ENCODE measurements around the gene CFC1B.
"Not testable (repeated sequence)": the region's sequence is repeated elsewhere in the genome, so short reads cannot be mapped to it uniquely, and the experiment has no call there.

Gene CFC1B

GRCh38 chr2:130574230-130574629, 53.2 kb downstream of the CFC1B start:
- not testable (repeated sequence) for H3K27ac ChIP-seq (ENCODE audit: low read length); H3K27me3 ChIP-seq (replicated peaks; ENCODE audit: insufficient read depth, low read length); H3K79me2 ChIP-seq (ENCODE audit: low read length); H4K20me1 ChIP-seq (ENCODE audit: insufficient read depth, low read length); H3K9me3 ChIP-seq (replicated peaks; ENCODE audit: insufficient read depth, low read length); H2AFZ ChIP-seq (ENCODE audit: low read length); H3K36me3 ChIP-seq (replicated peaks; ENCODE audit: insufficient read depth, low read length); DNase-seq; H3K4me2 ChIP-seq (ENCODE audit: low read depth, low read length); H3K9ac ChIP-seq (ENCODE audit: low read length); H3K4me1 ChIP-seq (ENCODE audit: low read length); H3F3A ChIP-seq (ENCODE audit: insufficient read depth, low read length); H3K4me3 ChIP-seq (ENCODE audit: low read length); H3K9me2 ChIP-seq (replicated peaks; ENCODE audit: insufficient read depth, low read length)

GRCh38 chr2:130576209-130576784, 55.3 kb downstream of the CFC1B start:
- H3K9ac ChIP-seq (ENCODE audit: low read length); H2AFZ ChIP-seq (ENCODE audit: low read length); H3K9me3 ChIP-seq (replicated peaks; ENCODE audit: insufficient read depth, low read length); H3K36me3 ChIP-seq (replicated peaks; ENCODE audit: insufficient read depth, low read length); H4K20me1 ChIP-seq (ENCODE audit: insufficient read depth, low read length); H3K9me2 ChIP-seq (replicated peaks; ENCODE audit: insufficient read depth, low read length); H3K79me2 ChIP-seq (ENCODE audit: low read length); H3K4me3 ChIP-seq (ENCODE audit: low read length); DNase-seq; H3F3A ChIP-seq (ENCODE audit: insufficient read depth, low read length); H3K4me1 ChIP-seq (ENCODE audit: low read length); H3K27ac ChIP-seq (ENCODE audit: low read length); H3K4me2 ChIP-seq (ENCODE audit: low read depth, low read length); H3K27me3 ChIP-seq (replicated peaks; ENCODE audit: insufficient read depth, low read length): not testable (repeated sequence)

GRCh38 chr2:130577559-130577958, 56.5 kb downstream of the CFC1B start:
- not testable (repeated sequence) for H3K9me2 ChIP-seq (replicated peaks; ENCODE audit: insufficient read depth, low read length); H3K9ac ChIP-seq (ENCODE audit: low read length); H3K4me3 ChIP-seq (ENCODE audit: low read length); H4K20me1 ChIP-seq (ENCODE audit: insufficient read depth, low read length); H3K4me2 ChIP-seq (ENCODE audit: low read depth, low read length); DNase-seq; H3K4me1 ChIP-seq (ENCODE audit: low read length); H3K27me3 ChIP-seq (replicated peaks; ENCODE audit: insufficient read depth, low read length); H2AFZ ChIP-seq (ENCODE audit: low read length); H3K36me3 ChIP-seq (replicated peaks; ENCODE audit: insufficient read depth, low read length); H3K79me2 ChIP-seq (ENCODE audit: low read length); H3K27ac ChIP-seq (ENCODE audit: low read length); H3F3A ChIP-seq (ENCODE audit: insufficient read depth, low read length); H3K9me3 ChIP-seq (replicated peaks; ENCODE audit: insufficient read depth, low read length)
